OCI-LY3 (cell line): Measurements from ENCODE around the gene LRRC56.

Experiments used
- H2AFZ ChIP-seq: fragments of 200-600, 300-600 bp; shearing (Covaris generic); 2 replicates; pipeline ENCODE4 v1.6.0; 2014; ENCODE audit warnings: antibody characterized with exemption, low read depth, low read length
- H3K27ac ChIP-seq: fragments of 200-600, 300-600 bp; sonication (generic); 2 replicates; pipeline ENCODE4 v1.5.1; 2014; ENCODE audit warnings: mild to moderate bottlenecking, low read length, moderate library complexity, mixed read lengths
- H3K27me3 ChIP-seq: fragments of 200-600, 300-600 bp; sonication (generic); 2 replicates; pipeline ENCODE4 v1.6.1; 2014; ENCODE audit warnings: low read depth, low read length, mixed read lengths
- H3K36me3 ChIP-seq: fragments of 200-600, 300-600 bp; sonication (generic); replicated peaks from 2 replicates; pipeline ENCODE3; 2014; ENCODE audit warnings: low read depth, low read length, mixed read lengths
- H3K4me1 ChIP-seq: fragments of 300-600, 200-600 bp; sonication (generic); 2 replicates; pipeline ENCODE4 v1.6.1; 2014; ENCODE audit warnings: low read length, mixed read lengths
- H3K4me2 ChIP-seq: fragments of 200-600, 300-600 bp; sonication (generic); 2 replicates; pipeline ENCODE4 v1.6.1; 2014; ENCODE audit warnings: low read length, mixed read lengths
- H3K4me3 ChIP-seq: fragments of 300-600, 200-600 bp; sonication (generic); 2 replicates; pipeline ENCODE4 v1.5.1; 2014; ENCODE audit warnings: antibody characterized with exemption, mild to moderate bottlenecking, low read length, moderate library complexity
- H3K79me2 ChIP-seq: fragments of 300-600, 200-600 bp; shearing (Covaris generic); 2 replicates; pipeline ENCODE4 v1.6.1; 2014; ENCODE audit warnings: mild to moderate bottlenecking, low read length, mixed read lengths
- H3K9ac ChIP-seq: fragments of 300-600, 200-600 bp; shearing (Covaris generic); 2 replicates; pipeline ENCODE4 v1.6.0; 2014; ENCODE audit warnings: mild to moderate bottlenecking, low read length, moderate library complexity
- H3K9me3 ChIP-seq: fragments of 200-600, 300-600 bp; shearing (Covaris generic); 2 replicates; pipeline ENCODE4 v1.6.1; 2014; ENCODE audit warnings: low read length, mixed read lengths; ENCODE audit not compliant: insufficient read depth
- H4K20me1 ChIP-seq: fragments of 200-600, 300-600 bp; sonication (generic); 2 replicates; pipeline ENCODE4 v1.6.1; 2016; ENCODE audit warnings: low read length, mixed read lengths; ENCODE audit not compliant: insufficient read depth
- EZH2phosphoT487 ChIP-seq: fragments of 200-600 bp; shearing (Covaris generic); IDR thresholded peaks from 2 replicates; pipeline ENCODE4 v1.6.1; 2018; ENCODE audit warnings: antibody characterized with exemption, mixed run types, low read depth
- TF ChIP-seq, protein P1 (sequence below): fragments of 200-600, 300-600 bp; sonication (generic); IDR thresholded peaks from 2 replicates; pipeline ENCODE4 v1.5.1; 2014; ENCODE audit warnings: antibody characterized with exemption, low read length, low read depth

The LRRC56 gene

DNA sequence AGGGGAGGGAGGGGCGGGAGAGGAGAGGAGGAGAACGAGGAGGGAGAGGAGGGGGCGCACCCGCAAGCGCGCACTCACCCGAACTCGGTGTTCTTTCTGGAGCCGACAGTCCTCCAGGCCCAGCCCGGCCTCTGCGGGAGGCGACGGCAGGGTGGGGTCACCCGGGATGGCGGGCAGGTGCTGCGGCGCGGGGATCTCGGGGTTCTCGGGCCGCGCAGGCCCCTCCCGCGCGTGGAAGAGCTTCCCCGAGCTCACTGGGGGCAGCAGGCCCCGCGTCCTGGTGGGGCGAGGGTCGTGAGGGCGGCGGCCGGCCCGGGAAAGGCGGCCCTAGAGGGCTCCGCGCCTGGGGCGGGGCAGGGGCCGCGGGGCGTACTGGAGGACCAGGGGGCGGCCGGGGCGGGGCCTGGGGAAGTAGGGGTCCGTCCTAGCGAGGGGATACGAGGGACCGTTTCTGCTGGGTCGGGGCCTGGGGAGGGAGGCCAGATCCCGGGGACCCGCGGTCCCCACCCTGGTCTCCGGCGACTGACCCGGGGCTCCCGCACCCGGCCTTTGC lies 18.0 kb downstream of the LRRC56 start:
- peak overlapping the region; percentile 82 for H3K4me2 ChIP-seq
- no peak overlapping the region for H3K27ac ChIP-seq
- H3K36me3 ChIP-seq, result no peaks in the 10 kb centered on the region
- H3K27me3 ChIP-seq, result no peaks in the 10 kb centered on the region
- no peaks in the 10 kb centered on the region for H4K20me1 ChIP-seq
- H2AFZ ChIP-seq, result 0 out of 2 replicates have a peak overlapping the region, but pooled peaks have one; percentile 53
- peak overlapping the region; percentile 74 for H3K4me3 ChIP-seq
- TF ChIP-seq, protein P1, sequence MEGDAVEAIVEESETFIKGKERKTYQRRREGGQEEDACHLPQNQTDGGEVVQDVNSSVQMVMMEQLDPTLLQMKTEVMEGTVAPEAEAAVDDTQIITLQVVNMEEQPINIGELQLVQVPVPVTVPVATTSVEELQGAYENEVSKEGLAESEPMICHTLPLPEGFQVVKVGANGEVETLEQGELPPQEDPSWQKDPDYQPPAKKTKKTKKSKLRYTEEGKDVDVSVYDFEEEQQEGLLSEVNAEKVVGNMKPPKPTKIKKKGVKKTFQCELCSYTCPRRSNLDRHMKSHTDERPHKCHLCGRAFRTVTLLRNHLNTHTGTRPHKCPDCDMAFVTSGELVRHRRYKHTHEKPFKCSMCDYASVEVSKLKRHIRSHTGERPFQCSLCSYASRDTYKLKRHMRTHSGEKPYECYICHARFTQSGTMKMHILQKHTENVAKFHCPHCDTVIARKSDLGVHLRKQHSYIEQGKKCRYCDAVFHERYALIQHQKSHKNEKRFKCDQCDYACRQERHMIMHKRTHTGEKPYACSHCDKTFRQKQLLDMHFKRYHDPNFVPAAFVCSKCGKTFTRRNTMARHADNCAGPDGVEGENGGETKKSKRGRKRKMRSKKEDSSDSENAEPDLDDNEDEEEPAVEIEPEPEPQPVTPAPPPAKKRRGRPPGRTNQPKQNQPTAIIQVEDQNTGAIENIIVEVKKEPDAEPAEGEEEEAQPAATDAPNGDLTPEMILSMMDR, result no peak
- no peak for TF ChIP-seq EZH2phosphoT487
- H3K9ac ChIP-seq, result peak overlapping the region; percentile 37; the same call in 1 of the 2 replicates
- H3K4me1 ChIP-seq, result peaks cover 18% of the 10 kb centered on the region
- no peaks in the 10 kb centered on the region for H3K9me3 ChIP-seq
- no peaks in the 10 kb centered on the region for H3K79me2 ChIP-seq

DNA sequence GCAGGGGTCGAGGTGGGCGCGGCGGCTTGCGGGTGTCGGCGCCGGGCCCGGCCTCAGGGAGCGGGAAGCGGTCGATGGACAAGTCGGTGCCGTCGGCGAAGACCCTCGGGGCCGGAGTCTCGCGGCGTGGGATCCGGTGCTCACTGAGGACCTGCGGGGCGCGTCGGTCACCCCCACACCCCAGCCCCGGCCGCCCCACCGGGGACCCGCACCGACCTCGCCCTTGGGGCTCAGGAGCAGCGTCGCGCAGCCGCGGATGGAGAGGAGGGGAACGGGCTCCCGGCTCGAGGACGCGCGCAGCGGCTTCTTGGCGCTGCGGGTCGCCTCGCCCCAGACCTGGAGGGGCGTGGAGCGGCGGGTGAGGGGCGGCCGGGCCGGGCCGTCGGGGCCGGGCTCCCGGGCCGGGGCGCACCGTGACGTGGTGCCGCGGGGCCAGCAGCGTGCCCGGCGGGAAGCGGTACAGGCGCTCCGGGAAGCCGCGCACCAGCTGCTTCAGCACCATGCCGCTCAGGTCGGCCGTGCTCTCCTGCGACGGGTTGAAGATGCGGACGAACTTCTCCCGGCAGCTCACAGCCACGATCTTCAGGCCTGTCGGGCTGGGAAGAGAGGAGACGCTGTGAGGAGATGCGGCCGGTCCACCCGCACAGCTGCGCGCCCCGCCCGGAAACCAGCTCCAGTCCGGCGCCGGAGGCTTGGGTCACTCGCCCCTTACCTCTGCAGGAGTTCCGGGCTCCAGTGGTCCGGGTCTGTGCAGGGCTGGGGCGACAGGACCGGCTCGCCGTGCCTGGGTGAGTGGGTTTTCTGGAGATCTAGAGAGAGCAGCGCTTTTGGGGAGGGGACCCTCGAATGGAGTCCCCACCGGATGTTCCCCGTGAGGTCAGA lies 18.7 kb downstream of the LRRC56 start:
- Histone ChIP-seq H3K4me3 (no peak overlapping the region), H3K4me1 (peaks cover 18% of the 10 kb centered on the region), H3K9ac (no peak overlapping the region), H3K9me3 (no peaks in the 10 kb centered on the region), H3K27me3 (no peaks in the 10 kb centered on the region), H3K4me2 (no peak overlapping the region), H3K27ac (no peak overlapping the region), H2AFZ (no peak overlapping the region), H4K20me1 (no peaks in the 10 kb centered on the region), H3K36me3 (no peaks in the 10 kb centered on the region), H3K79me2 (no peaks in the 10 kb centered on the region)
- TF ChIP-seq, protein P1, result no peak
- no peak for TF ChIP-seq EZH2phosphoT487

DNA sequence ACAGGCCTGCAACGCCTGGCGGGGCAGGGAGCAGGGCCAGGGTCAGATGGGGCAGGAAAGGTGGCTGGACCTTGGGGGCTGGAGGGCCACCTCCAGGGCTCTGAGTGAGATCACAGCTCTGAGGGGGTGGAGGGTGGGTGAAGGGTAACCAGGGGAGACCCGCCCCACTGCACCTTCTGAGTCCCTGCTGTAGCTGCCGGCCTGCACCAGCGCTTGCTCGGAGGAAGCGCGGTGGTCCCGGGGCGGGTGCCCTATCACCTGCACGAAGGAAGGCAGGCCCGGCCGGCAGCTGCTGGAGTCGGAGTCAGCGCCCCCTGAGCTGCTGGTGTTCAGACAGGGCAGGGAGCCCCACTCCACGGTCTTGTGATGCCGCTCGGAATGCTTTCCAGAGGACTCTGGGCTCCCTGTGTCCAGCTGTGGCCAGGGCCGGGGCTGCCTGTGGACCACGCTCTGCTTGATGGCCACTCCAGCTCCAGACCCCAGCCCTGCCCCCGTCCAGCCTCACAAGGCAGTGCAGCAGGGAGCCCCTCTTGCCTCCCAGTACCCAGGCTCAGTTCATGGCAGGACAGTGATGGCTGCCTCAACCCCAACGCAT lies 19.4 kb downstream of the LRRC56 start:
- H3K27ac ChIP-seq, result no peak overlapping the region
- TF ChIP-seq, protein P1, result no peak
- TF ChIP-seq EZH2phosphoT487, result no peak
- no peak overlapping the region for H3K4me2 ChIP-seq
- H3K36me3 ChIP-seq, result no peaks in the 10 kb centered on the region
- H2AFZ ChIP-seq, result no peak overlapping the region
- H3K27me3 ChIP-seq, result no peaks in the 10 kb centered on the region
- peaks cover 4% of the 10 kb centered on the region; the same call in 1 of the 2 replicates for H3K79me2 ChIP-seq
- H3K4me3 ChIP-seq, result no peak overlapping the region
- no peak overlapping the region for H3K9ac ChIP-seq
- peaks cover 2% of the 10 kb centered on the region; the same call in 1 of the 2 replicates for H4K20me1 ChIP-seq
- peaks cover 20% of the 10 kb centered on the region for H3K4me1 ChIP-seq
- no peaks in the 10 kb centered on the region for H3K9me3 ChIP-seq
